Measurements from ENCODE around the gene TXNDC11. TPM values are rescaled to one million over a fixed set of nuclear protein-coding genes. Genes with fewer than 3 reads are reported as not detected.
A peak's percentile ranks its signal among the peaks of the same experiment; 100 is the strongest.

Gene TXNDC11
- total RNA-seq, 4 donors from 2014 or later = 45.7 to 67.2 (median 51.4) TPM

DNA sequence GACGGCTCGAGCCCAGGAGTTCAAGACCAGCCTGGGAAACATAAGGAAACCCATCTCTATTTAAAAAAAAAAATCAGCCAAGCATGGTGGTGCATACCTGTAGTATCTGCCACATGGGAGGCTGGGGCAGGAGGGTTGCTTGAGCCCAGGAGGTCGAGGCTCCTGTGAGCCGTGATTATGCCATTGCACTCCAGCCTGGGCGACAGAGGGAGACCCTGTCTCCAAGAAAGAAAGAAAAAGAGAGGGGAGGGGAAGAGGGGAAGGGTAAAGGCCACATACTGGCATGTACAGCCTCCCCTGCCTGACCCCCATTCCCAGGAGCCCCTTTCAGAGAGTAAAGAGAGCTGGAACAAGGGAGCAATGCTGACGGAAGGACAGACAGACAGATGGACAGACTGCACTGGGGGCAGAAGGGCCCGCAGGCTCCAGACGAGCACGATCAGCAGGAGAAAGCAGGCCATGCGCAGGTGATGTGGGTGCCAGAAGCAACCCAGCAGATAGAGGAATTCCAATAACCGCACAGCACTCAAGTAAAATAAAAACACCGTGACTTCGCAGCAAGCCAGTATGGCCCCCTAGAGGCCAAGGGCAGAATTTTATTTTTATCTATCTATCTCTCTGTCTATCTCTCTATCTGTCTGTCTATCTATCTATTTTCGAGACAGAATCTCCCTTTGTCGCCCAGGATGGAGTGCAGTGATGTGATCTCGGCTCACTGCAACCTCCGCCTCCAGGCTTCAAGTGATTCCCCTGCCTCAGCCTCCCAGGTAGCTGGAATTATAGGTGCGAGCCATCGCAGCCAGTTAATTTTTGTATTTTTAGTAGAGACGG, 101.5 kb downstream of the TXNDC11 start:
- Histone ChIP-seq H3K27ac (peak overlapping the region; percentile 82 to 98 (median 88)), H3K9me3 (no peaks in the 10 kb centered on the region), H3K4me3 (no peak overlapping the region), H3K27me3 (no peaks in the 10 kb centered on the region), H3K36me3 (no peaks in the 10 kb centered on the region), H3K4me1 (peaks cover 0 to 31% (median 13%) of the 10 kb centered on the region in 4 donors)
- peak in 1 of 2 donors; percentile 14 for TF ChIP-seq POLR2A (IDR thresholded peaks at IDR 0.05)
- no peak for TF ChIP-seq EP300 (IDR thresholded peaks at IDR 0.05)
- peak; percentile 81 to 92 (median 89) for TF ChIP-seq CTCF (IDR thresholded peaks at IDR 0.05)
- DNase-seq (ENCODE audit: low spot score in 2 of 2) = peak in 1 of 2 donors; percentile 64
- WGBS, 2 donors = 31% methylated on average over 20 of the region's 20 CpGs

GRCh38 chr16:11639925-11640899, 102.4 kb downstream of the TXNDC11 start:
- WGBS, 2 donors = 34 to 45% methylated on average over 22 to 24 of the region's 25 CpGs
- Histone ChIP-seq H3K4me3 (no peak overlapping the region), H3K27me3 (no peaks in the 10 kb centered on the region), H3K9me3 (no peaks in the 10 kb centered on the region), H3K36me3 (no peaks in the 10 kb centered on the region), H3K4me1 (peaks cover 0 to 31% (median 13%) of the 10 kb centered on the region in 4 donors), H3K27ac (peak overlapping the region; percentile 82 to 98 (median 88))
- peak; percentile 72 to 92 for DNase-seq (ENCODE audit: low spot score in 2 of 2)
- TF ChIP-seq EP300 (IDR thresholded peaks at IDR 0.05) (peak; percentile 98 to 99), CTCF (IDR thresholded peaks at IDR 0.05) (no peak), POLR2A (IDR thresholded peaks at IDR 0.05) (peak; percentile 33 to 75)

DNA sequence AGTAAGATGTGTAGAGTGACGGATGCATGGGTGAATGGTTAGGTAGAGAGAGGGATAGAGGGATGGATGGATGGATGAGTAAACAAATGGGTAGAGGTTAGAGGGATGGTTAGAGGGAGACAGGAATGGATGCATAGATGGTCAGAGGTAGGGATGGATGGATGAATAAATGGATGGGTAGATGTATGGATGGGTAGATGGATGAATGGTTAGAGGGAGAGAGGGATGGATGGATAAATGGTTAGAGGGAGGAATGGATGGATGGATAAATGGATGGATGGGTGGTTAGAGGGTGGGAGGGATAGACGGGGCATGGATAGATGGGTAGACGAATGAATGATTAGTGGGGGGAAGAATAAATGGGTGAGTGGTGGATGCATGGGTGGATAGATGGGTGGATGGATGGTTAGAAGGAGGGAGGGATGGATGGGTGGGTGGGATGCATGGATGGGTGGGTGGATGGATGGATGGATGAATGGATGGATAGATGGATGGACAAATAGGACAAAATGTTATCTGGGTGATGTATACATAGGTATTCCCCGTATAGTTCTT, 103.6 kb downstream of the TXNDC11 start:
- DNase-seq (ENCODE audit: low spot score in 2 of 2) = no peak
- TF ChIP-seq POLR2A (IDR thresholded peaks at IDR 0.05) = no peak
- TF ChIP-seq EP300 (IDR thresholded peaks at IDR 0.05) = no peak
- TF ChIP-seq CTCF (IDR thresholded peaks at IDR 0.05) = no peak
- Histone ChIP-seq H3K27me3 (no peaks in the 10 kb centered on the region), H3K36me3 (no peaks in the 10 kb centered on the region), H3K27ac (peak overlapping the region; percentile 82 to 98 (median 88)), H3K9me3 (no peaks in the 10 kb centered on the region), H3K4me1 (peaks cover 0 to 40% (median 19%) of the 10 kb centered on the region in 4 donors), H3K4me3 (no peak overlapping the region)
- WGBS, 2 donors = 47 to 48% methylated on average over 4 of the region's 4 CpGs

DNA sequence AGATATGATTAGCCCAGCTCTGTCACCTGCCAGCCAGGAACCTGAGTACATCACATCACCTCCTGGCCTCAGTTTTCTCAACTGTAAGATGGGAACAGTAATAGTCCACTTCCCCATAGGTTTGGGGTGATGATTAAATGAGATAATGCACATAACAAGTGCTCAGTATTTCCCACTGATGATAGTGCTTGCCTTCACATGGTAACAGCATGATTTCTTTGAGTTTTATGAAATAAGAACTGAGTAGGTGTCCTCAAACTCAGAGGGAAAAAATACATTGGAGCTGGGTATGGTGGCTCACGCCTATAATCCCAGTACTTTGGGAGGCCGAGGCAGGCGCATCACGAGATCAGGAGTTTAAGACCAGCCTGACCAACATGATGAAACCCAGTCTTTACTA, 104.5 kb downstream of the TXNDC11 start:
- H3K27me3 ChIP-seq = no peaks in the 10 kb centered on the region
- 91 to 94% methylated on average over 4 of the region's 4 CpGs for WGBS, 2 donors
- no peak for DNase-seq (ENCODE audit: low spot score in 2 of 2)

More for the DNA sequence above, 104.5 kb downstream of the TXNDC11 start:
- Histone ChIP-seq H3K4me3 (no peak overlapping the region), H3K4me1 (peaks cover 0 to 49% (median 28%) of the 10 kb centered on the region in 4 donors), H3K27ac (peak overlapping the region in 2 of 4 donors; percentile 19 to 48), H3K9me3 (no peaks in the 10 kb centered on the region), H3K36me3 (no peaks in the 10 kb centered on the region)
- TF ChIP-seq POLR2A (IDR thresholded peaks at IDR 0.05) = no peak
- TF ChIP-seq CTCF (IDR thresholded peaks at IDR 0.05) = no peak
- TF ChIP-seq EP300 (IDR thresholded peaks at IDR 0.05) = no peak
